HG03066 (cell line): ENCODE results near the gene DNAH6.

Experiments
- ATAC-seq: cut with Tn5 transposase; IDR thresholded peaks from one replicate; pipeline ENCODE4 v1.9.1; 2021; ENCODE audit warnings: low read depth; ENCODE audit not compliant: unreplicated experiment

DNAH6 gene

DNA sequence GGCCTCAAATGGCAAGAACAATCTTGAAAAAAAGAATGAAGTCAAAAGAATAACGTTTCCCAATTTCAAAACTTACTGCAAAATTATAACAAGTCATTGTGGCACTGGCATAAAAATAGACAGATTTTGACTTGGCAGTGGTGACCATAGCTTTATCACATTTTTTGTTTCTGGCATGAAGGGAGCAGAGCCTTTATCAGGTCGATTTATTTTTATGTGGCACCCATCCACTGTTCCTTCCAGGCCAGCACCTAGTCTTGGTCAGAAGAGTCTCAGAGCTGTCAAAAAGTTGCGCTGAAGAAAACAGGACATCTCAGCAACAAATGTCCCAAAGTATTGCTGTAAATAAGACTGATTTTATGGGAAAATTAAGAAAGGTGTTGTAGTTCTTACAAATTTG is 272.2 kb downstream of the DNAH6 start:
- ATAC-seq, result no peak

DNA sequence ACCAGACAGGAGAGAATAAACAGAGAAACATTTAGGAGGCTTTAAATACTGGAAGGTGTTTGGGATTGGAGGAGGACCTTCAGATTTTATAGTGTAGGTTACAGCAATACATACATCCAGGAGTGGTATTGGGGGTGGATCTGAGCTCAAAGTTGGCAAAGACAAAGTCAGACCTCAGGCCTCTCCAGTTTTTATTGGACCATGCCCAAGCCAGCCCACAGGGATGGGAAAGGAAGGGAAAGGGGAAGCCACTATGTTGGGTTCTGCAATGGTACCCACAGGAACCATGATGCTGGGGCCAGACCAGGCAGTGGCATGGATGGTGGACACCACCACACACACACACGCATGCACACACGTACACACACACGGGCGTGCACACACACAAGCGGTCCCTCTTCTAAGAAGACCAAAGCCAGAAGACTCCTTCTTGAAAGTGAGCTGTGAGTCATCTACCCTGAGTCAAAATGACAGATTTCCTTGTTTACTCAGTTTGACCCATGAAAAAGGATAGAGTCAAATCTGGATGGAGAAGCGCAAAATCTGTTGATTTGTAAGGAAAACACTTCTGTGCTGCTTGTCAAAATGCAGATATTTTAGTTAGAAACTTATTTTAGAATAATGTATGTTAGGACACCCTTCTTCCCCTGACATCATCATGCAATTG is 276.7 kb downstream of the DNAH6 start:
- no peak for ATAC-seq

GRCh38 chr2:84793641-84794040 is 277.3 kb downstream of the DNAH6 start:
- ATAC-seq, result no peak

- no peak for ATAC-seq
These were observed 280.5 kb downstream of the DNAH6 start for GRCh38 chr2:84796798-84797197.

GRCh38 chr2:84797271-84797670 is 281.0 kb downstream of the DNAH6 start:
- no peak for ATAC-seq

DNA sequence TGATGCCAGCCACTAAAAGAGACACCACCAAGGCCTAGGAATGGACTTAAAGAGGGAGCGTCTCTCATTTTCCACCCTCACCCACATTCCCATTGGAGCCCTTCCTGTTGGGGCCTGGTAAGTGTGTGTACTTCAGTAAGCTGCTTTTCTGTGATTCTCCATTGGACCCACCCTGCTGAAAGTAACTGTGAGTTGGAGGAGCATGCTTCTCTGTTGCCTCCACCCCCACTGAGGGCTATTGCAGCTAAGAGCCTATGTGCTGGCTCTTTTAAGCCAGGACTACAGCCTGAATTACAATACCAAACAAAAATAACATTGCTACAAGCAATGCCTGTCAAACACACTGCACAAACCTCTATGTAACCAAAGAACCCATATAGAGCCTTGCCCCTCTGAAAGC is 283.5 kb downstream of the DNAH6 start:
- ATAC-seq, result no peak

DNA sequence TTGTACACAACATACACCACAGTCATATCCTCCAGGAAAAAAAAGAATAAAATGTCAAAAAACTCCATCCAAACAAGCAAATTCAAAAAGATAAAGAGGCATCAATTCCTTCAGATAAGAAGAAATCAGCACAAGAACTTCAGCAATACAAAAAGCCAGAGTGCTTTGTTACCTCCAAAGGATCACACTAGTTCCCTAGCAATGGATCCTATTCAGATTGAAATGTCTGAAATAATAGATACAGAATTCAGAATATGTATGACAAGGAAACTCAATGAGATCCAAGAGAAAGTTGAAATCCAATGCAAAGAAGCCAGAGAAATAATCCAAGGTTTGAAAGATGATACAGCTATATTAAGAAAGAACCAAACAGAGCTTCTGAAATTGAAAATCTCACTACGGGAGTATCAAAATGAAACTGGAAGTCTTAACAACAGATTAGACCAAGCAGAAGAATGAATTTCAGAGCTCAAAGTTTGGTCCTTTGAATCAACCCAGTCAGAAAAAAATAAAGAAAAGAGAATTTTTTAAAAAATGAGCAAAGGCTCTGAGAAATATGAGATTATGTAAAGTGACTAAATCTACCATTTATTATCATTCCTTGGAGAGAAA is 284.0 kb downstream of the DNAH6 start:
- ATAC-seq, result peak; percentile 77

DNA sequence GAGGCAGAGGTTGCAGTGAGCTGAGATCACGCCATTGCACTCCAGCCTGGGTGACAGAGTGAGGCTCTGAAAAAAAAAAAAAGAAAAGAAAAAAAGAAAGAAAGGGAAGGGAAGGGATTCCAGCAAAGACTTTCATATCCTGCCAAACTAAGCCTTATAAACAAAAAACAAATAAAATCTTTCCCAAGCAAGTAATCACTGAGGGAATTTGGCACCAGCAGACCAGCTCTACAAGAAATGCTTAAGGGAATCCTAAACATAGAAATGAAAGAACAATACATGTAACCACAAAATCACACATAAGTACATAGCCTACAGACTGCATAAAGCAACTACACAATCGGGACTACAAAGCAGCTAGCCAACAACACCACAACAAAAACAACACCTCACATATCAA is 285.5 kb downstream of the DNAH6 start:
- no peak for ATAC-seq

- ATAC-seq, result no peak
These were observed 289.1 kb downstream of the DNAH6 start for GRCh38 chr2:84805250-84805958.

- ATAC-seq, result no peak
These were observed 290.8 kb downstream of the DNAH6 start for GRCh38 chr2:84807063-84807485.

GRCh38 chr2:84808279-84808678 is 292.0 kb downstream of the DNAH6 start:
- no peak for ATAC-seq

- no peak for ATAC-seq
These were observed 295.6 kb downstream of the DNAH6 start for GRCh38 chr2:84811839-84812431.

GRCh38 chr2:84815146-84815545 is 298.8 kb downstream of the DNAH6 start:
- no peak for ATAC-seq

GRCh38 chr2:84816426-84817026 is 300.2 kb downstream of the DNAH6 start:
- ATAC-seq, result peak; percentile 74

DNA sequence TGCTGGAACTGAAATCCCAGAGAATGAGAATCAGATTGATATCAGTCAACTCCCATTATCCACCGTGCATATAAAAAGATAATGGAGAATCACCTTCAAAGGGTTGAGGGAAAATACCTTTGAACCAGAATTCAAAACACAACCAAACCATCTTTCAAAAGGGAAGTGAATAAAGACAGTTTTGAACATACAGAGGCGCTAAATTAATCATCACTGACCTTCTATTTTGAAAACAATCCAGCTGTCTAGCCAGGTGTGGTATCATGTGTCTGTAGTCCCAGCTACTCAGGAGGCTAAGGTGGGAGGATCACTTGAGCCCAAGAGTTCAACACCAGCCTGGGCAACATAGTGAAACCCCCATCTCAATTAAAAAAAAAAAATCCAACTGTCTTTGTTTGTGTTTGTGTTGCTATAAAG is 300.9 kb downstream of the DNAH6 start:
- peak; percentile 91 for ATAC-seq

GRCh38 chr2:84821806-84822205 is 305.5 kb downstream of the DNAH6 start:
- no peak for ATAC-seq

DNA sequence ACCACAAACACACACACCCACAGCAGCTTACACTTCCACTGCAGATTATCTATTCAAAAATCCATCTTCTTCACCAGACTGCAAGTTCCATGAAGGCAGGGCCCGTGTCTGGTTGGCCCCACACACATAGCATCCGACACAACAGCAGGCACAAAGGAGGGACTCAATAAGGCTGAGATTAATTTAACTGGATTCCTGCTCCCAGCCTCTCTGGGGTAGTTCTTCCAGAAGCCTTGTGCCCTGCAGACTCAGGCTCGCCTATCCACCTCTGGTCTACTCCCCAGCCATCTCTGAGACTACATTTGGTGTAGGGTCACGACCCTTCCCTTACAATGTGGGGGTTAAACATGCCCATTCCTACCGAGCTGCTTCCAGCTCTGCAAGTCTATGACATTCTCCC is 306.9 kb downstream of the DNAH6 start:
- no peak for ATAC-seq

- ATAC-seq, result no peak
These were observed 307.5 kb downstream of the DNAH6 start for GRCh38 chr2:84823788-84824187.

DNA sequence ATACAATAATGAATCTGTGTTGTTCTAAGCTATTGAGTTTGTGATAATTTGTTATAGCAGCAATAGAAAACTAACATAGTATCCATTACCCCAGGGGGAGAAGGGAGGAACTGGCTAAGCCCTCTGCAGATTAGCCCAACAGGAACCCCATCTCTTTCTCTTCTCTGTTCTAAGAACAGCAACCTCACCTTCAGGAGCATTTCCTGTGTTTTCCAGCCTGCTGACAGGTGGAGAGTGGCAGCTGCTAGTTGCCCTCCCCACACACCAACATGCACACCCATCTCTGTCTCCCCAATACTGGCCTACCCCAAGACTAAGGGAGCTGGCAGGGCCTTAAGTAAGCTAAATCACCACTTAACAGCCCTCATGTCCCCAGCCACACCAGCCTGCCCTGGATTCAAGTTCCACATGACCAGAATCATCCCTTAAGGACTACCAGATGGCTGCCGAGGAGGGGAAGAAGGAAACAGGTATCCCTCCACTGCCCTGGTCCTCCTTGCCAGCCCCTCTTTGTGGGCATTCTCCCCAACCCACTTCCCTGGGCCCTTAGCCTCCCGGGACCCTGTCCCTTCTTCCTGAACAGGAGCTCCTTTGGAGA is 311.8 kb downstream of the DNAH6 start:
- ATAC-seq, result no peak

DNA sequence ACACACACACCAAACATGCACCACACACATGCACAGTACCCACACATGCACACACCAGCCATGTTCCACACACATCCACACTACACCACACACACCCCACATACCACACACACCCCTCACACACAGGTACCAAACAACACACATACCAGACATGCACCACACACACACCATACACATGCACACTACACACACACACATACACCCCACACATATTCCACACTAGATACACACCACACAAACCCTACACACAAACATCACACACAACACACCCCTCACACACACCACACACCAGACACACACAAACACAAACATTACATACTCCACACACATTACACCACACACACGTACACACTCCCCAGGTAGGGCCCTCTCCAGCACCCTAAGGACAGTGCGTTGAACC is 313.4 kb downstream of the DNAH6 start:
- ATAC-seq, result no peak

DNA sequence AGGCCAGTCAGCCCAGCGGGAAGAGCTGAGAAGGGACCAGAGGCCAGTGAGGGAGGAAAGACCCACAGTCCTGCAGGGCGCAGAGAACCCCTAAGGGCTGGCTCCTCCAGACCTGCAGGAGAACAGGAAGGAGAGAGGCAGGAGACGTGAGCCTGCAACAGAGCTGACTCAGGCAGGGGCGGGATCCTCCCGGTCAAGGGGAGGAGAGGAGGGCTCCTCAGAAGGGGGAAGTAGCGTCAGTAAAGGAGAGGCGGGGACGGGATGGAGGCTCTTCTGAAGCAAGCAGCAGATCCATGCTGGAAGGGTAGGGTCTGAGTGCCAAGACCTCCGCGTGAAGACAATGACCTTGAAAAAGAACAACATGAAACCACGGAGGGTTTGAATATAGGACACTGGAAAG is 313.8 kb downstream of the DNAH6 start:
- ATAC-seq, result no peak
